Stomach (tissue), 4 donors: Measurements from ENCODE around the gene SHMT2.

Experiments used
- CTCF ChIP-seq, 7 experiments: fragments of 450-650 bp in 4 of 7; fragments of 200-600 bp in 3 of 7; sonication (generic) in 3 of 7; IDR thresholded peaks; one replicate each; pipeline ENCODE4 v1.5.1; 2016 to 2019; ENCODE audit warnings: antibody characterized with exemption in 7 of 7, control low read depth in 2 of 7, mild to moderate bottlenecking in 1 of 7
- POLR2AphosphoS5 ChIP-seq, 3 donors: sonication (generic); formaldehyde crosslinking; IDR thresholded peaks; one replicate each; pipeline ENCODE4 v1.6.1; 2016; ENCODE audit warnings: antibody characterized with exemption in 3 of 3

- no peak for TF ChIP-seq CTCF (IDR thresholded peaks at IDR 0.05)
- TF ChIP-seq POLR2AphosphoS5 (IDR thresholded peaks at IDR 0.05): no peak
Measured at GRCh38 chr12:57237932-57238853, 8.7 kb downstream of the SHMT2 start.
